Activated CD8-positive, alpha-beta memory T cell treated with anti-CD3 and anti-CD28 coated beads, Interleukin-2, amount 10 ng/mL, durations not matched to agents 7 days and 5 days (primary cell): ENCODE results near the gene MAML3. TPM values are rescaled to one million over a fixed set of nuclear protein-coding genes. Genes with fewer than 3 reads are reported as not detected.
"Not testable (repeated sequence)": the region's sequence is repeated elsewhere in the genome, so short reads cannot be mapped to it uniquely, and the experiment has no call there.

ENCODE experiments used
- ATAC-seq: fragments of 150-1000 bp; cut with Tn5 transposase; one replicate; pipeline ENCODE4 v1.10.0; 2021; ENCODE audit warnings: moderate library complexity
- CTCF ChIA-PET: fragments of 350-600 bp; sonication (Branson Sonifier 250); formaldehyde crosslinking; loops from one replicate; lab custom pipeline; 2021; ENCODE audit warnings: antibody characterized with exemption; lab: Charles Lee
- DNase-seq: peaks from one replicate; pipeline ENCODE4 v3.0.0-alpha.2; 2020
- H3K27ac Mint-ChIP-seq: one replicate; pipeline ENCODE4 v1.8.0; 2021; ENCODE audit warnings: mild to moderate bottlenecking, mixed read lengths
- H3K27me3 Mint-ChIP-seq: one replicate; pipeline ENCODE4 v1.8.0; 2021; ENCODE audit warnings: mixed read lengths
- H3K36me3 Mint-ChIP-seq: one replicate; pipeline ENCODE4 v1.8.0; 2021; ENCODE audit warnings: mild to moderate bottlenecking, mixed read lengths
- H3K4me1 Mint-ChIP-seq: one replicate; pipeline ENCODE4 v1.8.0; 2021; ENCODE audit warnings: mixed read lengths
- H3K4me3 Mint-ChIP-seq: one replicate; pipeline ENCODE4 v1.8.0; 2021; ENCODE audit warnings: mild to moderate bottlenecking, moderate library complexity, mixed read lengths
- H3K9me3 Mint-ChIP-seq: one replicate; pipeline ENCODE4 v1.8.0; 2022; ENCODE audit warnings: low read depth, mixed read lengths
- total RNA-seq, 2 experiments: library from RNA; stranded (reverse); gene quantifications; one replicate each; pipeline ENCODE4 v1.2.3, GENCODE V29; 2021

The MAML3 gene
- total RNA-seq, 2 experiments from 2014 or later = 1.8 to 4.3 TPM

- Mint-ChIP-seq H3K4me1 (no peaks in the 10 kb centered on the region), H3K4me3 (no peak overlapping the region), H3K27ac (no peak overlapping the region), H3K27me3 (no peaks in the 10 kb centered on the region), H3K36me3 (no peaks in the 10 kb centered on the region), H3K9me3 (no peaks in the 10 kb centered on the region)
- DNase-seq (no peak), ATAC-seq (no peak)
- CTCF ChIA-PET = no interaction called here
These were observed 433.2 kb downstream of the MAML3 start for GRCh38 chr4:139720806-139721205.

GRCh38 chr4:139719381-139720101, 434.4 kb downstream of the MAML3 start:
- Mint-ChIP-seq H3K4me3 (no peak overlapping the region), H3K27ac (no peak overlapping the region), H3K4me1 (no peaks in the 10 kb centered on the region), H3K9me3 (no peaks in the 10 kb centered on the region), H3K27me3 (no peaks in the 10 kb centered on the region), H3K36me3 (no peaks in the 10 kb centered on the region)
- DNase-seq (no peak), ATAC-seq (no peak)
- CTCF ChIA-PET = no interaction called here

- Mint-ChIP-seq H3K9me3 (no peaks in the 10 kb centered on the region), H3K27ac (no peak overlapping the region), H3K27me3 (no peaks in the 10 kb centered on the region), H3K4me3 (no peak overlapping the region), H3K4me1 (no peaks in the 10 kb centered on the region), H3K36me3 (no peaks in the 10 kb centered on the region)
- CTCF ChIA-PET = no interaction called here
- no peak for DNase-seq
- no peak for ATAC-seq
These were observed 435.2 kb downstream of the MAML3 start for GRCh38 chr4:139718833-139719232.

- no peaks in the 10 kb centered on the region for H3K36me3 Mint-ChIP-seq
- no peak overlapping the region for H3K27ac Mint-ChIP-seq
- no peaks in the 10 kb centered on the region for H3K4me1 Mint-ChIP-seq
- CTCF ChIA-PET = no interaction called here
- no peak for ATAC-seq
- no peaks in the 10 kb centered on the region for H3K9me3 Mint-ChIP-seq
- H3K27me3 Mint-ChIP-seq = no peaks in the 10 kb centered on the region
- no peak for DNase-seq
- no peak overlapping the region for H3K4me3 Mint-ChIP-seq
These were observed 435.6 kb downstream of the MAML3 start for GRCh38 chr4:139718358-139718757.

- peaks cover 5% of the 10 kb centered on the region for H3K27me3 Mint-ChIP-seq
- H3K4me3 Mint-ChIP-seq = no peak overlapping the region
- no peak overlapping the region for H3K27ac Mint-ChIP-seq
- CTCF ChIA-PET = no interaction called here
- DNase-seq (no peak), ATAC-seq (no peak)
- H3K4me1 Mint-ChIP-seq = no peaks in the 10 kb centered on the region
- H3K9me3 Mint-ChIP-seq = no peaks in the 10 kb centered on the region
- no peaks in the 10 kb centered on the region for H3K36me3 Mint-ChIP-seq
These were observed 438.1 kb downstream of the MAML3 start for GRCh38 chr4:139715746-139716391.

- H3K27ac Mint-ChIP-seq = no peak overlapping the region
- peaks cover 5% of the 10 kb centered on the region for H3K27me3 Mint-ChIP-seq
- peaks cover 9% of the 10 kb centered on the region for H3K36me3 Mint-ChIP-seq
- CTCF ChIA-PET = no interaction called here
- ATAC-seq (no peak), DNase-seq (no peak)
- no peaks in the 10 kb centered on the region for H3K9me3 Mint-ChIP-seq
- H3K4me1 Mint-ChIP-seq = no peaks in the 10 kb centered on the region
- H3K4me3 Mint-ChIP-seq = no peak overlapping the region
These were observed 441.1 kb downstream of the MAML3 start for GRCh38 chr4:139712882-139713281.

GRCh38 chr4:139711461-139711860, 442.5 kb downstream of the MAML3 start:
- H3K9me3 Mint-ChIP-seq = no peaks in the 10 kb centered on the region
- CTCF ChIA-PET = no interaction called here
- peaks cover 10% of the 10 kb centered on the region for H3K36me3 Mint-ChIP-seq
- no peak for ATAC-seq
- DNase-seq = no peak
- no peak overlapping the region for H3K27ac Mint-ChIP-seq
- H3K4me3 Mint-ChIP-seq = no peak overlapping the region
- H3K4me1 Mint-ChIP-seq = no peaks in the 10 kb centered on the region
- peaks cover 5% of the 10 kb centered on the region for H3K27me3 Mint-ChIP-seq

GRCh38 chr4:139710073-139710472, 443.9 kb downstream of the MAML3 start:
- no peaks in the 10 kb centered on the region for H3K9me3 Mint-ChIP-seq
- DNase-seq (no peak), ATAC-seq (no peak)
- peaks cover 5% of the 10 kb centered on the region for H3K27me3 Mint-ChIP-seq
- CTCF ChIA-PET = interaction anchor here (1.0 kb wide), 1 partner anchor 11 kb away, joined by 3 read pairs; no protein-coding TSS in a partner anchor
- H3K27ac Mint-ChIP-seq = no peak overlapping the region
- H3K36me3 Mint-ChIP-seq = peaks cover 13% of the 10 kb centered on the region
- H3K4me1 Mint-ChIP-seq = no peaks in the 10 kb centered on the region
- no peak overlapping the region for H3K4me3 Mint-ChIP-seq

GRCh38 chr4:139709660-139710059, 444.3 kb downstream of the MAML3 start:
- no peak for DNase-seq
- ATAC-seq = no peak
- peaks cover 13% of the 10 kb centered on the region for H3K36me3 Mint-ChIP-seq
- no peaks in the 10 kb centered on the region for H3K4me1 Mint-ChIP-seq
- CTCF ChIA-PET = interaction anchor here (0.7 kb wide), 1 partner anchor 10 kb away, joined by 4 read pairs; no protein-coding TSS in a partner anchor
- no peak overlapping the region for H3K27ac Mint-ChIP-seq
- H3K27me3 Mint-ChIP-seq = peaks cover 5% of the 10 kb centered on the region
- no peaks in the 10 kb centered on the region for H3K9me3 Mint-ChIP-seq
- H3K4me3 Mint-ChIP-seq = no peak overlapping the region

- H3K4me1 Mint-ChIP-seq = peaks cover 5% of the 10 kb centered on the region
- no peak overlapping the region for H3K27ac Mint-ChIP-seq
- DNase-seq = no peak
- no peaks in the 10 kb centered on the region for H3K27me3 Mint-ChIP-seq
- H3K9me3 Mint-ChIP-seq = no peaks in the 10 kb centered on the region
- H3K4me3 Mint-ChIP-seq = no peak overlapping the region
- ATAC-seq = no peak
- CTCF ChIA-PET = interaction anchor here (0.6 to 1.8 kb wide), 9 partner anchors 11 to 234 kb away, joined by 3 to 4 read pairs (median 3); no protein-coding TSS in a partner anchor
- H3K36me3 Mint-ChIP-seq = peaks cover 18% of the 10 kb centered on the region
These were observed 449.0 kb downstream of the MAML3 start for GRCh38 chr4:139704915-139705485.

GRCh38 chr4:139700568-139700967, 453.4 kb downstream of the MAML3 start:
- Mint-ChIP-seq H3K36me3 (peaks cover 11% of the 10 kb centered on the region), H3K9me3 (no peaks in the 10 kb centered on the region), H3K4me3 (no peak overlapping the region), H3K27me3 (no peaks in the 10 kb centered on the region), H3K4me1 (peaks cover 5% of the 10 kb centered on the region), H3K27ac (no peak overlapping the region)
- CTCF ChIA-PET = interaction anchor here (1.2 to 1.6 kb wide), 2 partner anchors 45 to 61 kb away, joined by 3 to 5 read pairs; no protein-coding TSS in a partner anchor
- ATAC-seq = peak; percentile 53
- DNase-seq = no peak

- CTCF ChIA-PET = interaction anchor here (0.7 to 1.1 kb wide), 2 partner anchors 12 to 41 kb away, joined by 3 read pairs; no protein-coding TSS in a partner anchor
- H3K36me3 Mint-ChIP-seq, H3K27ac Mint-ChIP-seq, H3K27me3 Mint-ChIP-seq, H3K9me3 Mint-ChIP-seq, DNase-seq, H3K4me1 Mint-ChIP-seq, H3K4me3 Mint-ChIP-seq, ATAC-seq: not testable (repeated sequence)
These were observed 455.6 kb downstream of the MAML3 start for GRCh38 chr4:139698167-139698925.

- no peak for ATAC-seq
- H3K36me3 Mint-ChIP-seq = peaks cover 4% of the 10 kb centered on the region
- H3K4me1 Mint-ChIP-seq = peaks cover 5% of the 10 kb centered on the region
- no peaks in the 10 kb centered on the region for H3K9me3 Mint-ChIP-seq
- no peak overlapping the region for H3K4me3 Mint-ChIP-seq
- H3K27ac Mint-ChIP-seq = no peak overlapping the region
- no peak for DNase-seq
- no peaks in the 10 kb centered on the region for H3K27me3 Mint-ChIP-seq
- CTCF ChIA-PET = no interaction called here
These were observed 457.5 kb downstream of the MAML3 start for GRCh38 chr4:139696491-139696890.
